ENCODE data around the gene CFAP299. TPM values are rescaled to one million over a fixed set of nuclear protein-coding genes. Genes with fewer than 3 reads are reported as not detected.

CFAP299 gene
- polyA plus RNA-seq, 2 of the 4 experiments (the other 2 are of a cell fraction) = not detected

GRCh38 chr4:80495865-80496264 lies 160.3 kb downstream of the CFAP299 start:
- FAIRE-seq = no peak
- 11% methylated on average over 1 of the region's 1 CpG for WGBS (ENCODE audit: missing lambda C conversion rate)

GRCh38 chr4:80498725-80499124 lies 163.2 kb downstream of the CFAP299 start:
- Histone ChIP-seq H3K9me3 (no peaks in the 10 kb centered on the region), H3K4me1 (no peaks in the 10 kb centered on the region), H3K4me2 (no peak overlapping the region), H3K27ac (no peak overlapping the region), H3K4me3 (no peak overlapping the region)
- TF ChIP-seq ESRRA (IDR thresholded peaks at IDR 0.05; ENCODE audit: borderline replicate concordance, low read length) (no peak), POLR2A (IDR thresholded peaks at IDR 0.05; ENCODE audit: low read length) (no peak), HOXA7 (CRISPR knock-in tag; IDR thresholded peaks at IDR 0.05) (no peak), FOSB (CRISPR knock-in tag; IDR thresholded peaks at IDR 0.05) (no peak), ZNF302 (CRISPR knock-in tag; IDR thresholded peaks at IDR 0.05) (no peak), CBX8 (IDR thresholded peaks at IDR 0.05) (no peak), CHD2 (IDR thresholded peaks at IDR 0.05; ENCODE audit: low read length, partially characterized antibody) (no peak), REST (IDR thresholded peaks at IDR 0.05) (no peak), ZFP36 (IDR thresholded peaks at IDR 0.05; ENCODE audit: borderline replicate concordance, partially characterized antibody) (no peak), HOXB5 (CRISPR knock-in tag; IDR thresholded peaks at IDR 0.05) (no peak), BCL3 (IDR thresholded peaks at IDR 0.05) (no peak), HOXB13 (CRISPR knock-in tag; IDR thresholded peaks at IDR 0.05; ENCODE audit: low read depth) (no peak)
- CTCF ChIA-PET = no interaction called here
- POLR2A ChIA-PET = no interaction called here
- 17% methylated on average over 1 of the region's 1 CpG for WGBS (ENCODE audit: missing lambda C conversion rate)
- FAIRE-seq (no peak), DNase-seq (ENCODE audit: low read depth in 1 of 2, low spot score in 1 of 2) (no peak), ATAC-seq (no peak)

More at GRCh38 chr4:80495865-80496264, 160.3 kb downstream of the CFAP299 start:
- H3K4me2 ChIP-seq = no peak overlapping the region
- TF ChIP-seq ELK1 (IDR thresholded peaks at IDR 0.05; ENCODE audit: low read depth, low read length) (no peak), RFX5 (IDR thresholded peaks at IDR 0.05) (no peak), ZNF302 (CRISPR knock-in tag; IDR thresholded peaks at IDR 0.05) (no peak), RCOR1 (IDR thresholded peaks at IDR 0.05; ENCODE audit: low read depth, low read length) (no peak), PBX3 (IDR thresholded peaks at IDR 0.05) (no peak), NPAS2 (CRISPR knock-in tag; IDR thresholded peaks at IDR 0.05; ENCODE audit: borderline replicate concordance) (no peak), NR3C1 (IDR thresholded peaks at IDR 0.05) (no peak), MAFK (IDR thresholded peaks at IDR 0.05; ENCODE audit: partially characterized antibody) (no peak), REST (IDR thresholded peaks at IDR 0.05) (no peak), HDAC2 (IDR thresholded peaks at IDR 0.05) (no peak), CBX2 (IDR thresholded peaks at IDR 0.05; ENCODE audit: borderline replicate concordance, low read depth) (no peak), CBX8 (IDR thresholded peaks at IDR 0.05) (no peak), SREBF2 (IDR thresholded peaks at IDR 0.05) (no peak), POLR2AphosphoS2 (conservative IDR thresholded peaks at IDR 0.05; ENCODE audit: low read length) (no peak)
- no peak overlapping the region for H3K27ac ChIP-seq
- ChIA-PET POLR2A (no interaction called here), CTCF (no interaction called here)
- no peak for ATAC-seq
- no peak overlapping the region for H3K4me3 ChIP-seq
- H3K9me3 ChIP-seq = no peaks in the 10 kb centered on the region
- no peaks in the 10 kb centered on the region for H3K4me1 ChIP-seq
- DNase-seq (ENCODE audit: low read depth in 1 of 2, low spot score in 1 of 2) = no peak

All from A549 (cell line).